H1 (cell line): ENCODE data around the gene TRIM7. TPM values are rescaled to one million over a fixed set of nuclear protein-coding genes. Genes with fewer than 3 reads are reported as not detected.

Source experiments
- ATF2 ChIP-seq: IDR thresholded peaks from 2 replicates; pipeline ENCODE4 v1.6.1; 2012; ENCODE audit warnings: low read length, inconsistent platforms
- RAD21 ChIP-seq, 2 experiments: IDR thresholded peaks in 1 of 2; conservative IDR thresholded peaks in 1 of 2; 2 replicates each; pipeline ENCODE4 v1.6.1; 2011; ENCODE audit warnings: low read depth in 2 of 2, low read length in 2 of 2, improper control_type of control experiment in 1 of 2, inconsistent platforms in 1 of 2, mild to moderate bottlenecking in 1 of 2, moderate library complexity in 1 of 2
- TBP ChIP-seq: IDR thresholded peaks from 2 replicates; pipeline ENCODE4 v1.6.1; 2011; ENCODE audit warnings: low read depth, low read length, improper control_type of control experiment
- polyA plus RNA-seq, 7 experiments: library from polyadenylated mRNA; depleted of rRNA in 3 of 7; stranded (reverse) in 5 of 7; unstranded in 2 of 7; fragments of >200 nt in 5 of 7; fragments of 200-250 nt in 2 of 7; gene quantifications; 1 replicate in 5 of 7; 2 replicates in 1 of 7; 4 replicates in 1 of 7; pipeline versions ENCODE4 v1.2.1 to v1.2.3, GENCODE V29; 2011 to 2013; ENCODE audit warnings: missing spikeins in 2 of 7, mixed read lengths in 2 of 7
- total RNA-seq: library from RNA; stranded (reverse); fragmentation: NEBNext Ultra II Directional; extraction: Animal tissue kit (Norgen Biotek cat#: 25700); gene quantifications from 2 replicates; pipeline ENCODE4 v1.2.1, GENCODE V29; 2021

Gene TRIM7
- total and polyA plus RNA-seq, 2 of the 8 experiments (the other 6 are each of a cell fraction or from before 2014, with no cell fraction given): 0.36 to 0.47 TPM

GRCh38 chr5:181184845-181185216 is 20.2 kb downstream of the TRIM7 start (continued):
- TF ChIP-seq ATF2: no peak
- no peak for TF ChIP-seq RAD21 (IDR thresholded peaks at IDR 0.05 in 1 of 2, conservative IDR thresholded peaks at IDR 0.05 in 1 of 2; ENCODE audit: low read depth in 2 of 2, low read length in 2 of 2)
- TF ChIP-seq TBP: no peak
